HFFc6 (cell line): ENCODE results near the gene ASB13. TPM values are rescaled to one million over a fixed set of nuclear protein-coding genes. Genes with fewer than 3 reads are reported as not detected.
"Not testable (repeated sequence)": the region's sequence is repeated elsewhere in the genome, so short reads cannot be mapped to it uniquely, and the experiment has no call there.

Experiments
- DNase-seq: peaks from one replicate; pipeline ENCODE4 v3.0.0-alpha.2; 2018
- H3K27ac Mint-ChIP-seq: 2 replicates; pipeline ENCODE4 v1.8.0; 2020; ENCODE audit warnings: mild to moderate bottlenecking, mixed read lengths
- H3K27me3 Mint-ChIP-seq: 2 replicates; pipeline ENCODE4 v1.8.0; 2021; ENCODE audit warnings: mild to moderate bottlenecking, moderate library complexity, mixed read lengths; ENCODE audit not compliant: insufficient read depth
- H3K36me3 Mint-ChIP-seq: 2 replicates; pipeline ENCODE4 v1.8.0; 2021; ENCODE audit warnings: low read depth, mixed read lengths
- H3K4me1 Mint-ChIP-seq: 2 replicates; pipeline ENCODE4 v1.8.0; 2020; ENCODE audit warnings: low read depth, mixed read lengths
- H3K4me3 Mint-ChIP-seq: 2 replicates; pipeline ENCODE4 v1.8.0; 2020; ENCODE audit warnings: mild to moderate bottlenecking, moderate library complexity, mixed read lengths
- H3K9me3 Mint-ChIP-seq: 2 replicates; pipeline ENCODE4 v1.8.0; 2020; ENCODE audit warnings: mild to moderate bottlenecking, mixed read lengths
- CTCF ChIP-seq: fragments of 200-600 bp; sonication (generic); IDR thresholded peaks from 2 replicates; pipeline ENCODE4 v1.5.0; 2021; ENCODE audit warnings: antibody characterized with exemption, mild to moderate bottlenecking
- total RNA-seq, 6 experiments: library from RNA; stranded (reverse); fragmentation: NEBNext Ultra II Directional; extraction: Animal tissue kit (Norgen Biotek cat#: 25700); gene quantifications; 2 replicates in 1 of 6; 3 replicates in 5 of 6; pipeline ENCODE4 v1.2.3, GENCODE V29; 2021

ASB13 gene
- total RNA-seq, 6 experiments from 2014 or later, result 7.8 to 10.1 (median 9.1) TPM

GRCh38 chr10:5627486-5628044 is 38.8 kb downstream of the ASB13 start:
- no peaks in the 10 kb centered on the region for H3K36me3 Mint-ChIP-seq
- H3K4me1 Mint-ChIP-seq, result peaks cover 27% of the 10 kb centered on the region
- DNase-seq, result no peak
- TF ChIP-seq CTCF, result no peak
- no peaks in the 10 kb centered on the region for H3K9me3 Mint-ChIP-seq
- no peak overlapping the region; the same call in 1 of the 2 replicates for H3K4me3 Mint-ChIP-seq
- no peaks in the 10 kb centered on the region; the same call in none of the 2 replicates for H3K27me3 Mint-ChIP-seq
- no peak overlapping the region; the same call in 1 of the 2 replicates for H3K27ac Mint-ChIP-seq

- Mint-ChIP-seq H3K4me1 (peaks cover 37% of the 10 kb centered on the region), H3K36me3 (no peaks in the 10 kb centered on the region), H3K9me3 (no peaks in the 10 kb centered on the region), H3K27ac (no peak overlapping the region), H3K4me3 (no peak overlapping the region), H3K27me3 (no peaks in the 10 kb centered on the region; the same call in none of the 2 replicates)
- no peak for TF ChIP-seq CTCF
- no peak for DNase-seq
These were observed 40.2 kb downstream of the ASB13 start for GRCh38 chr10:5625992-5626777.

GRCh38 chr10:5624701-5625100 is 41.7 kb downstream of the ASB13 start:
- Mint-ChIP-seq H3K9me3 (no peaks in the 10 kb centered on the region), H3K4me1 (peaks cover 43% of the 10 kb centered on the region), H3K36me3 (no peaks in the 10 kb centered on the region), H3K4me3 (no peak overlapping the region), H3K27ac (no peak overlapping the region), H3K27me3 (no peaks in the 10 kb centered on the region; the same call in 1 of the 2 replicates)
- TF ChIP-seq CTCF, result no peak
- DNase-seq, result no peak

- Mint-ChIP-seq H3K27ac (peak overlapping the region; percentile 67; the same call in 1 of the 2 replicates), H3K9me3 (no peaks in the 10 kb centered on the region), H3K4me1 (peaks cover 38% of the 10 kb centered on the region), H3K27me3 (no peaks in the 10 kb centered on the region; the same call in 1 of the 2 replicates), H3K4me3 (no peak overlapping the region), H3K36me3 (no peaks in the 10 kb centered on the region)
- peak; percentile 81 for DNase-seq
- TF ChIP-seq CTCF, result peak; percentile 95
These were observed 43.2 kb downstream of the ASB13 start for GRCh38 chr10:5623081-5623748.

GRCh38 chr10:5622186-5622960 is 44.0 kb downstream of the ASB13 start:
- TF ChIP-seq CTCF, result no peak
- H3K27ac Mint-ChIP-seq, result no peak overlapping the region
- H3K36me3 Mint-ChIP-seq, result no peaks in the 10 kb centered on the region
- no peak overlapping the region for H3K4me3 Mint-ChIP-seq
- peak; percentile 59 for DNase-seq
- H3K4me1 Mint-ChIP-seq, result peaks cover 33% of the 10 kb centered on the region
- no peaks in the 10 kb centered on the region for H3K9me3 Mint-ChIP-seq
- no peaks in the 10 kb centered on the region; the same call in none of the 2 replicates for H3K27me3 Mint-ChIP-seq

GRCh38 chr10:5621371-5621770 is 45.0 kb downstream of the ASB13 start:
- H3K36me3 Mint-ChIP-seq, H3K27ac Mint-ChIP-seq, H3K4me3 Mint-ChIP-seq, H3K27me3 Mint-ChIP-seq, DNase-seq, H3K9me3 Mint-ChIP-seq: not testable (repeated sequence)
- H3K4me1 Mint-ChIP-seq, result peaks cover 33% of the 10 kb centered on the region
